ENCODE data around the gene UGGT2. TPM values are rescaled to one million over a fixed set of nuclear protein-coding genes. Genes with fewer than 3 reads are reported as not detected.

UGGT2 gene
- total and polyA plus RNA-seq, 2 of the 13 experiments (the other 11 are each of a cell fraction or from before 2014, with no cell fraction given) = 13.2 to 27.1 TPM

DNA sequence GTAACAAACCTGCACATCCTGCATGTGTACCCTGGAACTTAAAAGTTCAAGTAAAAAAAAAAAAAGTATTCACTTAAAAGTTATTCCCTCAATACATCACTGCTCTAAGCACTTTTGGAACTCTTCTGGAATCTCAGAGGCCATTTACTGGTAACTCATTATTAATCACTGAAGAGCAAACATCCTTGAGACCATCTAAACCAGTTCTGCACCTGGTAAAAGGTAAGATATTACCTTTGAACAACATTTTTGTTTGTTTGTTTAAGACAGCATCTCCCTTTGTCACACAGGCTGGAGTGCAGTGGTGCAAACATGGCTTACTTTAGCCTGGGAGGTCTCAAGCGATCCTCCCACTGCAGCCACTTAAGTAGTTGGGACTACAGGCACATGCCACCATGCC, 16.7 kb downstream of the UGGT2 start:
- Histone ChIP-seq H3K9ac (ENCODE audit: insufficient read depth, low read depth, low read length) (no peak overlapping the region), H3K9me3 (ENCODE audit: low read length) (no peaks in the 10 kb centered on the region), H3K4me1 (ENCODE audit: insufficient read depth, low read length) (peaks cover under 1% of the 10 kb centered on the region; the same call in 1 of the 2 replicates), H3K36me3 (replicated peaks in 1 of 2; ENCODE audit: control insufficient read depth in 1 of 2, insufficient read depth in 2 of 2, low read length in 2 of 2) (peaks cover 0 to 7% of the 10 kb centered on the region in 2 experiments; a peak in 1 of 5 replicates), H3K27ac (ENCODE audit: extremely low read length, insufficient read depth, low read length) (no peak overlapping the region), H3K79me2 (ENCODE audit: insufficient read depth, low read length) (peaks cover 18% of the 10 kb centered on the region), H4K20me1 (ENCODE audit: insufficient read depth, low read length) (no peaks in the 10 kb centered on the region), H3K27me3 (ENCODE audit: control insufficient read depth in 1 of 2, insufficient read depth in 2 of 2, low read length in 2 of 2) (no peaks in the 10 kb centered on the region), H3K4me3 (replicated peaks in 1 of 3; ENCODE audit: insufficient read depth in 1 of 3, low read depth in 2 of 3, low read length in 3 of 3) (no peak overlapping the region), H2AFZ (ENCODE audit: low read length) (no peak overlapping the region), H3K4me2 (ENCODE audit: low read depth, low read length) (no peak overlapping the region)
- in situ Hi-C loops (cut with HindIII; ENCODE audit: extremely low pct_ligation_motif_present, low pct_unique_long_range_greater_than_20kb) (loop anchor here (10.0 kb wide), 1 partner anchor 778 kb away; no protein-coding TSS in a partner anchor), intact Hi-C loops (cut with micrococcal nuclease; ENCODE audit: unreplicated experiment) (no loop called here)
- FAIRE-seq (no peak), ATAC-seq (no peak), DNase-seq (ENCODE audit: low spot score) (no peak)
- 100% methylated on average over 1 of the region's 1 CpG for WGBS (ENCODE audit: low lambda C conversion rate)
- ChIA-PET CTCF (ENCODE audit: low intra/inter-chr PET ratio, low total read pairs) (no interaction called here), POLR2A (no interaction called here)
- TF ChIP-seq SMC3 (IDR thresholded peaks at IDR 0.05; ENCODE audit: low read length) (no peak), SRY (CRISPR knock-in tag; IDR thresholded peaks at IDR 0.05) (no peak), SCMH1 (CRISPR knock-in tag; IDR thresholded peaks at IDR 0.05; ENCODE audit: borderline replicate concordance) (no peak), SP5 (CRISPR knock-in tag; IDR thresholded peaks at IDR 0.05; ENCODE audit: borderline replicate concordance, low read depth) (no peak), MYPOP (CRISPR knock-in tag; IDR thresholded peaks at IDR 0.05) (no peak), BHLHE40 (IDR thresholded peaks at IDR 0.05; ENCODE audit: low read length) (no peak), SAFB2 (CRISPR knock-in tag; IDR thresholded peaks at IDR 0.05; ENCODE audit: borderline replicate concordance, low read depth) (no peak), U2AF1 (optimal IDR thresholded peaks at IDR 0.05; ENCODE audit: low read depth, low read length) (no peak), EHMT2 (IDR thresholded peaks at IDR 0.05; ENCODE audit: borderline replicate concordance, low read depth, low read length) (no peak), TCF7L2 (IDR thresholded peaks at IDR 0.05; ENCODE audit: low read depth, low read length) (no peak), SNAI1 (CRISPR knock-in tag; IDR thresholded peaks at IDR 0.05; ENCODE audit: borderline replicate concordance) (no peak), ZNF260 (CRISPR knock-in tag; IDR thresholded peaks at IDR 0.05; ENCODE audit: borderline replicate concordance, low read depth) (no peak), SP140L (CRISPR knock-in tag; IDR thresholded peaks at IDR 0.05; ENCODE audit: borderline replicate concordance) (no peak), NR2F1 (CRISPR knock-in tag; IDR thresholded peaks at IDR 0.05) (no peak), KDM5A (IDR thresholded peaks at IDR 0.05; ENCODE audit: borderline replicate concordance, low read length) (no peak)
- BruUV-seq (replicated peaks) = no TSS peak
